CD4-positive, alpha-beta T cell (primary cell): ENCODE measurements around the gene SLC46A2. TPM values are rescaled to one million over a fixed set of nuclear protein-coding genes. Genes with fewer than 3 reads are reported as not detected.

Experiments used
- ATAC-seq: fragments of 200-7000 bp; cut with Tn5 transposase; one replicate; pipeline ENCODE4 v1.10.0; 2022; ENCODE audit warnings: mild to moderate bottlenecking; ENCODE audit not compliant: poor library complexity
- CTCF ChIA-PET: fragments of 350-600 bp; sonication (Branson Sonifier 250); formaldehyde crosslinking; loops from one replicate; lab custom pipeline; 2021; ENCODE audit warnings: antibody characterized with exemption, inconsistent platforms; lab: Charles Lee
- POLR2A ChIA-PET: fragments of 350-600 bp; sonication (Branson Sonifier 250); formaldehyde crosslinking; loops from one replicate; lab custom pipeline; 2021; ENCODE audit warnings: antibody characterized with exemption, inconsistent platforms; lab: Charles Lee
- DNase-seq, 14 experiments: peaks; one replicate each; pipeline ENCODE4 v3.0.0-alpha.2; 2013 to 2020; ENCODE audit warnings: mixed read lengths in 2 of 14
- H3K27ac ChIP-seq, 2 donors: one replicate each; pipeline versions ENCODE4 v1.5.1 to v1.7.0; 2013; ENCODE audit warnings: low read length in 2 of 2, low read depth in 1 of 2, mild to moderate bottlenecking in 1 of 2
- H3K27me3 ChIP-seq, 2 experiments: 1 replicate in 1 of 2; 2 replicates in 1 of 2; pipeline versions ENCODE4 v1.6.1 to v1.7.0; 2013; ENCODE audit warnings: low read length in 2 of 2, control low read depth in 1 of 2, mild to moderate bottlenecking in 1 of 2, moderate library complexity in 1 of 2; ENCODE audit not compliant: insufficient read depth in 2 of 2, control insufficient read depth in 1 of 2
- H3K36me3 ChIP-seq: one replicate; pipeline ENCODE4 v1.6.1; 2013; ENCODE audit warnings: low read length, control low read depth; ENCODE audit not compliant: insufficient read depth
- H3K4me1 ChIP-seq: one replicate; pipeline ENCODE4 v1.6.1; 2013; ENCODE audit warnings: low read length, control low read depth; ENCODE audit not compliant: insufficient read depth
- H3K4me3 ChIP-seq: one replicate; pipeline ENCODE4 v1.5.1; 2013; ENCODE audit warnings: mild to moderate bottlenecking, low read length, moderate library complexity
- H3K9me3 ChIP-seq, 2 experiments: 1 replicate in 1 of 2; 2 replicates in 1 of 2; pipeline versions ENCODE4 v1.6.1 to v1.7.0; 2013; ENCODE audit warnings: low read length in 2 of 2, mild to moderate bottlenecking in 2 of 2, control low read depth in 1 of 2, moderate library complexity in 1 of 2; ENCODE audit not compliant: control insufficient read depth in 1 of 2, insufficient read depth in 1 of 2
- H3K27ac Mint-ChIP-seq: one replicate; pipeline ENCODE4 v1.8.0; 2020; ENCODE audit warnings: mixed read lengths
- H3K27me3 Mint-ChIP-seq: one replicate; pipeline ENCODE4 v1.8.0; 2021; ENCODE audit warnings: mixed read lengths
- H3K36me3 Mint-ChIP-seq: one replicate; pipeline ENCODE4 v1.8.0; 2021; ENCODE audit warnings: low read depth, mixed read lengths
- H3K4me1 Mint-ChIP-seq: one replicate; pipeline ENCODE4 v1.8.0; 2021; ENCODE audit warnings: low read depth, mixed read lengths
- H3K4me3 Mint-ChIP-seq: one replicate; pipeline ENCODE4 v1.8.0; 2020; ENCODE audit warnings: mild to moderate bottlenecking, mixed read lengths
- H3K9me3 Mint-ChIP-seq: one replicate; pipeline ENCODE4 v1.8.0; 2020; ENCODE audit warnings: mixed read lengths
- CTCF ChIP-seq: fragments of 200-600 bp; IDR thresholded peaks from one replicate; pipeline ENCODE4 v1.8.0; 2022; ENCODE audit warnings: antibody characterized with exemption, mild to moderate bottlenecking
- intact Hi-C, 2 experiments: fragments of 100-400 bp; cut with DNase I in 1 of 2; cut with micrococcal nuclease in 1 of 2; formaldehyde crosslinking; loops; one replicate each; pipeline versions ENCODE4 v1.15.1 to v1.9.0; 2023 to 2025; cut with DNase I, micrococcal nuclease
- total RNA-seq, 174 experiments: library from RNA in 2 of 174; stranded (reverse) in 2 of 174; gene quantifications; one replicate each; pipeline ENCODE4 v1.2.3 and lab custom pipeline; 2021 to 2026

The SLC46A2 gene
- total RNA-seq, 2 experiments from 2014 or later, result not detected

GRCh38 chr9:112833081-112833480, 57.6 kb downstream of the SLC46A2 start:
- H3K9me3 Mint-ChIP-seq, result no peaks in the 10 kb centered on the region
- Histone ChIP-seq H3K4me1 (no peaks in the 10 kb centered on the region), H3K27me3 (no peaks in the 10 kb centered on the region), H3K4me3 (no peak overlapping the region), H3K36me3 (peaks cover 28% of the 10 kb centered on the region), H3K9me3 (no peaks in the 10 kb centered on the region), H3K27ac (no peak overlapping the region)
- no peak for DNase-seq
- H3K4me3 Mint-ChIP-seq, result no peak overlapping the region
- no peak for ATAC-seq
- H3K27ac Mint-ChIP-seq, result no peak overlapping the region
- POLR2A ChIA-PET, result no interaction called here
- peaks cover 6% of the 10 kb centered on the region for H3K4me1 Mint-ChIP-seq
- CTCF ChIA-PET, result no interaction called here
- intact Hi-C loops, result no loop called here
- no peak for TF ChIP-seq CTCF
- no peaks in the 10 kb centered on the region for H3K27me3 Mint-ChIP-seq
- H3K36me3 Mint-ChIP-seq, result peaks cover 43% of the 10 kb centered on the region

- ATAC-seq (no peak), DNase-seq (no peak)
- Mint-ChIP-seq H3K27me3 (no peaks in the 10 kb centered on the region), H3K27ac (no peak overlapping the region), H3K4me3 (no peak overlapping the region), H3K9me3 (no peaks in the 10 kb centered on the region), H3K36me3 (peaks cover 36% of the 10 kb centered on the region), H3K4me1 (peaks cover 6% of the 10 kb centered on the region)
- intact Hi-C loops, result no loop called here
- H3K9me3 ChIP-seq, result no peaks in the 10 kb centered on the region
- POLR2A ChIA-PET, result no interaction called here
- H3K4me3 ChIP-seq, result no peak overlapping the region
- no peak for TF ChIP-seq CTCF
- no peak overlapping the region for H3K27ac ChIP-seq
- peaks cover 25% of the 10 kb centered on the region for H3K36me3 ChIP-seq
- H3K27me3 ChIP-seq, result no peaks in the 10 kb centered on the region
- CTCF ChIA-PET, result no interaction called here
- no peaks in the 10 kb centered on the region for H3K4me1 ChIP-seq
These were observed 58.7 kb downstream of the SLC46A2 start for GRCh38 chr9:112831969-112832368.

GRCh38 chr9:112831281-112831851, 59.3 kb downstream of the SLC46A2 start:
- Histone ChIP-seq H3K36me3 (peaks cover 22% of the 10 kb centered on the region), H3K27ac (no peak overlapping the region), H3K27me3 (no peaks in the 10 kb centered on the region), H3K4me1 (no peaks in the 10 kb centered on the region), H3K4me3 (no peak overlapping the region), H3K9me3 (no peaks in the 10 kb centered on the region)
- Mint-ChIP-seq H3K4me3 (no peak overlapping the region), H3K4me1 (peaks cover 6% of the 10 kb centered on the region), H3K36me3 (peaks cover 30% of the 10 kb centered on the region), H3K27ac (no peak overlapping the region), H3K9me3 (no peaks in the 10 kb centered on the region), H3K27me3 (no peaks in the 10 kb centered on the region)
- intact Hi-C loops, result no loop called here
- DNase-seq (peak in 1 of 14 experiments; percentile 5), ATAC-seq (no peak)
- no peak for TF ChIP-seq CTCF
- POLR2A ChIA-PET, result no interaction called here
- CTCF ChIA-PET, result no interaction called here

Other genes starting within 250 kb of the SLC46A2 start
- 1 to 10 TPM; 7.8 to 9.1 TPM for gene INIP, start 172.8 kb downstream of the SLC46A2 start, total RNA-seq
- 1 to 10 TPM; 5.2 to 5.8 TPM for gene SNX30, start 140.1 kb downstream of the SLC46A2 start, total RNA-seq
- gene ZNF883, start 121.3 kb upstream of the SLC46A2 start, total RNA-seq, result under 1 TPM; 0.30 to 0.31 TPM
- gene ZFP37, start 165.8 kb upstream of the SLC46A2 start, total RNA-seq, result under 1 TPM; 0.39 to 0.55 TPM